Parathyroid adenoma (tissue), 2 donors: ENCODE measurements around the gene PCBD1.

Experiments
- H2AFZ ChIP-seq: fragments of 300-600 bp; sonication (generic); one replicate; pipeline ENCODE4 v1.7.0; 2017; ENCODE audit warnings: antibody characterized with exemption, mild to moderate bottlenecking
- H3K27ac ChIP-seq: fragments of 300-600 bp; sonication (generic); one replicate; pipeline ENCODE4 v1.7.0; 2017
- H3K27me3 ChIP-seq: fragments of 300-600 bp; sonication (generic); one replicate; pipeline ENCODE4 v1.7.0; 2017; ENCODE audit warnings: low read length; ENCODE audit not compliant: control insufficient read depth, insufficient read depth
- H3K36me3 ChIP-seq: fragments of 300-600 bp; sonication (generic); one replicate; pipeline ENCODE4 v1.7.0; 2017; ENCODE audit warnings: low read length; ENCODE audit not compliant: control insufficient read depth, insufficient read depth
- H3K4me1 ChIP-seq: fragments of 300-600 bp; sonication (generic); one replicate; pipeline ENCODE4 v1.7.0; 2017; ENCODE audit warnings: control low read depth
- H3K4me2 ChIP-seq: fragments of 300-600 bp; sonication (generic); one replicate; pipeline ENCODE4 v1.7.0; 2017; ENCODE audit warnings: low read length
- H3K4me3 ChIP-seq: fragments of 300-600 bp; sonication (generic); one replicate; pipeline ENCODE4 v1.7.0; 2017; ENCODE audit warnings: low read depth, low read length
- H3K79me2 ChIP-seq: fragments of 300-600 bp; sonication (generic); one replicate; pipeline ENCODE4 v1.7.0; 2017; ENCODE audit warnings: control low read depth
- H3K9ac ChIP-seq: fragments of 300-600 bp; sonication (generic); one replicate; pipeline ENCODE4 v1.7.0; 2017; ENCODE audit warnings: mild to moderate bottlenecking
- H3K9me3 ChIP-seq: fragments of 300-600 bp; sonication (generic); one replicate; pipeline ENCODE4 v1.7.0; 2017; ENCODE audit warnings: low read length; ENCODE audit not compliant: control insufficient read depth
- CTCF ChIP-seq: fragments of 300-600 bp; sonication (generic); IDR thresholded peaks from one replicate; pipeline ENCODE4 v1.7.0; 2017; ENCODE audit warnings: antibody characterized with exemption, mild to moderate bottlenecking
- donor health status: primary hyperparathyroidism.

PCBD1 gene

GRCh38 chr10:70935125-70935625 is 46.8 kb upstream of the PCBD1 start:
- Histone ChIP-seq H3K4me1 (no peaks in the 10 kb centered on the region), H3K9ac (no peak overlapping the region), H3K9me3 (no peaks in the 10 kb centered on the region), H3K27ac (no peak overlapping the region), H3K4me2 (no peak overlapping the region), H3K27me3 (no peaks in the 10 kb centered on the region), H3K36me3 (no peaks in the 10 kb centered on the region), H3K79me2 (no peaks in the 10 kb centered on the region), H3K4me3 (no peak overlapping the region), H2AFZ (no peak overlapping the region)
- no peak for TF ChIP-seq CTCF

- no peak for TF ChIP-seq CTCF
- no peaks in the 10 kb centered on the region for H3K27me3 ChIP-seq
These were observed 46.3 kb upstream of the PCBD1 start for GRCh38 chr10:70934701-70935100.

GRCh38 chr10:70932392-70933196 is 44.2 kb upstream of the PCBD1 start:
- no peak for TF ChIP-seq CTCF
- Histone ChIP-seq H3K9ac (no peak overlapping the region), H3K79me2 (no peaks in the 10 kb centered on the region), H3K9me3 (no peaks in the 10 kb centered on the region), H3K27ac (no peak overlapping the region), H3K4me1 (no peaks in the 10 kb centered on the region), H3K4me2 (no peak overlapping the region), H3K4me3 (no peak overlapping the region), H2AFZ (no peak overlapping the region), H3K36me3 (no peaks in the 10 kb centered on the region), H3K27me3 (no peaks in the 10 kb centered on the region)

More at GRCh38 chr10:70934701-70935100, 46.3 kb upstream of the PCBD1 start:
- Histone ChIP-seq H3K4me3 (no peak overlapping the region), H3K4me1 (no peaks in the 10 kb centered on the region), H3K79me2 (no peaks in the 10 kb centered on the region), H3K9ac (no peak overlapping the region), H3K27ac (no peak overlapping the region), H3K36me3 (no peaks in the 10 kb centered on the region), H3K9me3 (no peaks in the 10 kb centered on the region), H2AFZ (no peak overlapping the region), H3K4me2 (no peak overlapping the region)

GRCh38 chr10:70931168-70931815 is 42.9 kb upstream of the PCBD1 start:
- Histone ChIP-seq H3K4me3 (no peak overlapping the region), H3K79me2 (no peaks in the 10 kb centered on the region), H2AFZ (no peak overlapping the region), H3K4me1 (no peaks in the 10 kb centered on the region), H3K27ac (no peak overlapping the region), H3K27me3 (no peaks in the 10 kb centered on the region), H3K9ac (no peak overlapping the region), H3K4me2 (no peak overlapping the region), H3K9me3 (no peaks in the 10 kb centered on the region), H3K36me3 (no peaks in the 10 kb centered on the region)
- TF ChIP-seq CTCF, result no peak
